Fibroblast of skin of left biceps (primary cell): Measurements from ENCODE around the gene METRN.
"Not testable (repeated sequence)": the region's sequence is repeated elsewhere in the genome, so short reads cannot be mapped to it uniquely, and the experiment has no call there.

Source experiments
- DNase-seq, 2 experiments: peaks; one replicate each; pipeline ENCODE4 v3.0.0-alpha.2; 2013; ENCODE audit warnings: low read depth in 2 of 2

METRN gene

GRCh38 chr16:691242-691641 is 23.7 kb upstream of the METRN start:
- DNase-seq = not testable (repeated sequence)

- no peak for DNase-seq
These were observed 22.4 kb upstream of the METRN start for GRCh38 chr16:692356-693108.

- DNase-seq = no peak
These were observed 21.6 kb upstream of the METRN start for GRCh38 chr16:693364-693763.

- DNase-seq = no peak
These were observed 21.2 kb upstream of the METRN start for GRCh38 chr16:693766-694165.

GRCh38 chr16:694187-694862 is 20.6 kb upstream of the METRN start:
- DNase-seq = no peak

- DNase-seq = no peak
These were observed 20.0 kb upstream of the METRN start for GRCh38 chr16:694863-695354.

- DNase-seq = no peak
These were observed 19.4 kb upstream of the METRN start for GRCh38 chr16:695355-696089.

GRCh38 chr16:698911-699671 is 15.8 kb upstream of the METRN start:
- no peak for DNase-seq

- DNase-seq = no peak
These were observed 14.0 kb upstream of the METRN start for GRCh38 chr16:700684-701584.

GRCh38 chr16:702341-702740 is 12.6 kb upstream of the METRN start:
- DNase-seq = no peak

- DNase-seq = no peak
These were observed 11.5 kb upstream of the METRN start for GRCh38 chr16:703406-703805.

- no peak for DNase-seq
These were observed 10.9 kb upstream of the METRN start for GRCh38 chr16:704047-704446.

GRCh38 chr16:704552-705380 is 10.2 kb upstream of the METRN start:
- DNase-seq = no peak

- no peak for DNase-seq
These were observed 9.3 kb upstream of the METRN start, which contains the start of gene FBXL16 for GRCh38 chr16:705431-706188. Gene FBXL16, minus strand, starts transcription at chr16:705801. Its CDS starts 8,396 bp downstream, at chr16:697405.

- DNase-seq = no peak
These were observed 8.5 kb upstream of the METRN start for GRCh38 chr16:706189-707061.

- DNase-seq = no peak
These were observed 7.8 kb upstream of the METRN start for GRCh38 chr16:707062-707538.

GRCh38 chr16:708019-708418 is 6.9 kb upstream of the METRN start:
- no peak for DNase-seq

- DNase-seq = no peak
These were observed 6.0 kb upstream of the METRN start for GRCh38 chr16:708959-709358.
